HuH-7.5 (cell line): ENCODE data around the gene KRT6B.

Experiments used
- DNase-seq: peaks from one replicate; pipeline ENCODE4 v3.0.0; 2011; ENCODE audit warnings: low spot score

The KRT6B gene

GRCh38 chr12:52436000-52436827 is 15.7 kb downstream of the KRT6B start:
- no peak for DNase-seq

DNA sequence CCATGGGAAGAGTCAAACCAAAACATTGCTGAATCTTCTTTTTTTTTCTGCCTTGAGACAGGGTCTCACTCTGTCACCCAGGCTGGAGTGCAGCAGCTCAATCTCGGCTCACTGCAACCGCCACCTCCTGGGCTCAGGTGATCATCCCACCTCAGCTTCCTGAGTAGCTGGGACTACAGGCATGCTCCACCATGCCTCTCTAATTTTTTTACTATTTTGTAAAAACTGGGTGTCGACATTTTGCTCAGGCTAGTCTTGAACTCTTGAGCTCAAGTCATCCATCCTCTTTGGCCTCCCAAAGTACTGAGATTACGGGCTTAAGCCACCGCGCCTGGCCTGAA is 16.3 kb downstream of the KRT6B start:
- DNase-seq: no peak

DNA sequence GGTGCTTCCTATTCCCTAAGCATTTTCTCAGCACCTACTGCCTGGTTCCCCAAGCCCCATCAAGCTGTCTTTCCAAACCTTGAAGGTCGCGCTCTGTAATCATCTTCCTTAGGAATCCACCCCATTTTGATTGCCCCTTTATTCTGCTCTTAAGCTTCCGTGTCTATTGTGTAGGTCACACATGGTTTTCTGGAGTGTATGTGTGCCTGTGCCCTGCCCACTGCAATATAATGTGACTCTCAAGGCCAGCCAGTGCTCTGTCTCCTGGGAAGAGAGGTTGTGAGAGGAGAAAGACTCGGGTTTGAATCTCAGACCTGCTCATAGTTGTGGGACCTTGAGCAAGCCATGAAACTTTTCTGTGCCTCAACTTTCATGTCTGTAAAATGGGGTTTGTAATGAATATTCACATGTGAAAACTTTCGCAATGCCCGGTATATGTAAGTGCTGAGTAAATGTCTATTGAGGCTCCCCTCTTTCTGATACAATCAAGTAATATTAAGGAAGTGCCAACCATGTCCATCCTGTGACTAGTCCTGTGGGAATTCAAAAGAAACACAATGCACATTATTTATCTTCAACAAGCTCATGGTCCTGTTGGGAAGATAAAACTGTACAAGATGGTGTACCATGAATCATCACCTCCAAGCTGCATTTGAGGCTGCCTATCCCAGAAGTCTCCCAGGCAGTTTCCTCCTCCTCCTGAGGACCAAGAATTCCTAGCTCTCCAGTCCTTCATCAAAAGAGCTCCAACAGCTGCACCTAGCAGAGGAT is 17.0 kb downstream of the KRT6B start:
- no peak for DNase-seq

DNA sequence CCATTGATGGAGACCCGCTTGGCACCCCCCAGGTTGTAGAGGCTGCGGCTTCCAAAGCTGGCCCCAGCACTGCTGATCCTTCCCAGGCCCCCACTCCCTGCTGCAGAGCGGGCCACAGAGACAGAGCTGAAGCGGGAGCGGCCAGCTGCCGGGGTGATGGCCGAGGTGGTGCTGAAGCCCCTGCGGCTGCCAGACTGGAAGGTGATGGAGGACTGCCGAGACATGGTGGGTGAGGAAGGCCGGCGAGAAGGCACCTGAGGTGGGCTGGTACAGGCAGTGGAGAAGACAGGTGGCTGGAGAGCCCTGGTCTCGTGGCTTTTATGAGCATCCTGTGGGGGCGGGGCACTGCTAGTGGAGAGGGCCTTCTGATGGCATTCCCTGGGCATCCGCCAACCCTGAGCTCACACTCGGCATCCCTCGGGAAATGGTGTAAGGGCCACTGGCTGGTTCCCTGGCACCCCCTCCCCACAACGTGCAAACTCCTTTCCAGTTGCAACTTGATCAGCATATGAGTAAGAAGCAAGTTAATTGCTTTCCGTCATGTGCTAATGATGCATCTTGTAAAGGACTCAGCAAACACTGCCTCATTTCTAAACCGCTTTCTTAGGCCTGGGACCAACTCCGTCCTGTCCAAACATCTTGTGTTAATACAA is 17.7 kb downstream of the KRT6B start, which contains the start of gene KRT75:
KRT75 (minus strand) TSS at position 291 of the 653 bp plus-strand sequence; CDS start at position 224, 67 bp downstream.
- DNase-seq: no peak

GRCh38 chr12:52433501-52434080 is 18.4 kb downstream of the KRT6B start:
- DNase-seq: no peak

- no peak for DNase-seq
Observed at GRCh38 chr12:52432559-52433207, 19.3 kb downstream of the KRT6B start.

- DNase-seq: no peak
Observed at GRCh38 chr12:52428121-52428520, 23.8 kb downstream of the KRT6B start.

GRCh38 chr12:52427083-52427482 is 24.9 kb downstream of the KRT6B start:
- DNase-seq: no peak

GRCh38 chr12:52426034-52426433 is 25.9 kb downstream of the KRT6B start:
- no peak for DNase-seq

DNA sequence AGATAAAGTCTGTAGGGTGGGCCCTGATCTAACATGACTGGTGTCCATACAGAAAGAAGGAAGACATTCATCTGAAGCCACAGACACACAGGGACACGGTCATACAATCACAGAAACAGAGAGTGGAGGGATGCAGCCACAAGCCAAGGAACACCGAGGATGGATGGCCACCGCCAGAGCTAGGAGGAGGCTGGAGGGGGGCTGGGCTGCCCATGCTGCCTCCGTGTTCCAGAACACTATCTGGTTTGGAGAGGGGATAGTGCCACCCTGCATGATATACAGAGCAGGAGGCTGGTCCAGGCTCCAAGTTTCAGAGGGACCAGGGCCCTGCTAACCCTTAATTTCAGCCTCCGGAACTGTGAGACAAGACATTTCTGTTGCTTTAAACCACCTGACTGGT is 26.5 kb downstream of the KRT6B start:
- DNase-seq: no peak

GRCh38 chr12:52423661-52424500 is 28.1 kb downstream of the KRT6B start:
- DNase-seq: no peak

DNA sequence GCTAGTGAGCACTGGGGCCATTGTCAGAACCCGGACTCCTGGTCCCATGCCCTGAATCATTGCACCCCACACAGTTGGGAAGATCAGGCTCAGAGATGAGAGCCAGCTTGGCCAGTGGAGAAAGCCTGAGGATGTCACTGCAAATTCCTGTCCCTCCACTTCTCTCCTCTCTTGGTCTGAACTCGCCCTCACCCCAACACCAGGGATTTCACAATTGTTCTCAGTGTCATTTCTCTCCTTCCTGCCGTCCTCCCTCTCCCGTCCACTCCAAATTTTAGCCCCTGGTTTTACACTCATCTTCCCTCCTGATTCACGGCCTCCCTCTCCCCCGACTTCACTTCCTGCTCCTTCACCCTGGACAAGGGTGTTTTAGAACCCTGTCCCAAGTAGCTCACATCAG is 28.9 kb downstream of the KRT6B start:
- no peak for DNase-seq

- no peak for DNase-seq
Observed at GRCh38 chr12:52419656-52420055, 32.3 kb downstream of the KRT6B start.

DNA sequence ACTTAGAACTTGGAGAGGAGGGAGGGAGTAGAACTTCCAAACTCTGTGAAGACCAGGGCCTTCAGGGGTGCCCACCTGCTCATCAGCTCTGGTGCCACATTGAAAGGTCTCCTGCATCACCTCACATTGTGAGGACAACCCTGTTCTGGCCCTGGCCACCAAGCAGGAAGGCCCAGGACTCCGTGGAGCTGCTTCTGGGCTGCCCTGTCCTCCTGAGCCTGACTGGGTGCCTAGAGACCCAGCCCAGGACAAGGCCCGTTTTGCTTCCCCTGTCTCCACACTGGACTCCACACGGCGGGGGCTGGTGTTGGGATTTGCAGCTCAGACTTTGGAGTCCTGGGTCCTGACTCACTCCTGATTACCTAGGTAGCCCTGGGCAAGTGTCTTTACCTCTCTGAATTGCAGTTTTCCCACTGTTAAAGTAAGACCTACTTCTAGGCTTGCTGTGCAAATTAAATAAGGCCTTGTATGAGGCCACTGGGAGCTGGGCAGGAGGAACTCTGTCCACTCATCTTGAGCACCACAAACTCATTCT is 33.3 kb downstream of the KRT6B start:
- DNase-seq: no peak

- DNase-seq: no peak
Observed at GRCh38 chr12:52417740-52418139, 34.2 kb downstream of the KRT6B start.

DNA sequence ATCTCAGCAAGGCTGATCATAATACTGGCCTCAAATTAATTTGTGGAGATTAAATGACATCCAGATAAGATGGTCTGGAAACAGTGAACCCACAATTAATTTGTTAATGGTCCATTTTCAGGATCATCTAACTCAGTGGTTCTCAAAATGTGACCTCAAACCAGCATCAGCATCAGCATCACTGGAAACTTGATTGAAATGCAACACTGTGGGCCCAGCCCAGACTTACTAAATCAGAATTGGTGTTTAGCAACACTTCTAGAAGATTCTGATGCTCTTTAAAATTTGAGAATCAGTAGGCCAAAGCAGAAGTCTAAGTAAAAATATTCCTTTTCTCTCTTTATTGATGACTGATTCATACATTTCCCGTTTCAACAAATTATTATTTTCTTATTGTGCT is 35.2 kb downstream of the KRT6B start:
- DNase-seq: no peak

- no peak for DNase-seq
Observed at GRCh38 chr12:52415870-52416750, 35.8 kb downstream of the KRT6B start.

GRCh38 chr12:52414936-52415335 is 37.0 kb downstream of the KRT6B start:
- no peak for DNase-seq

GRCh38 chr12:52413782-52414345 is 38.1 kb downstream of the KRT6B start:
- DNase-seq: no peak
